Neuronal stem cell (in vitro differentiated cells): ENCODE data around the gene TAS2R1.

Experiments used
- DNase-seq: peaks from one replicate; pipeline ENCODE4 v3.0.0-alpha.2; 2013; ENCODE audit warnings: low spot score
- H2AFZ ChIP-seq: one replicate; pipeline ENCODE4 v1.6.1; 2013; ENCODE audit warnings: mild to moderate bottlenecking, low read length, inconsistent platforms
- H2AK5ac ChIP-seq: 2 replicates; pipeline ENCODE4 v1.6.1; 2013; ENCODE audit warnings: low read depth, mild to moderate bottlenecking, inconsistent platforms, low read length, moderate library complexity, mixed read lengths
- H2BK120ac ChIP-seq: 2 replicates; pipeline ENCODE4 v1.6.1; 2013; ENCODE audit warnings: low read depth, mild to moderate bottlenecking, inconsistent platforms, low read length, moderate library complexity, mixed read lengths
- H2BK12ac ChIP-seq: one replicate; pipeline ENCODE4 v1.6.1; 2013; ENCODE audit warnings: low read length, inconsistent platforms
- H2BK15ac ChIP-seq: 2 replicates; pipeline ENCODE4 v1.6.1; 2013; ENCODE audit warnings: mild to moderate bottlenecking, low read length, inconsistent platforms, mixed read lengths
- H2BK5ac ChIP-seq: one replicate; pipeline ENCODE4 v1.6.1; 2013; ENCODE audit warnings: inconsistent platforms, mild to moderate bottlenecking, low read length, moderate library complexity
- H3K14ac ChIP-seq: one replicate; pipeline ENCODE4 v1.6.1; 2013; ENCODE audit warnings: low read length, inconsistent platforms
- H3K18ac ChIP-seq: 2 replicates; pipeline ENCODE4 v1.6.1; 2013; ENCODE audit warnings: low read length, inconsistent platforms
- H3K23ac ChIP-seq: 2 replicates; pipeline ENCODE4 v1.6.1; 2013; ENCODE audit warnings: low read depth, mild to moderate bottlenecking, mixed read lengths, low read length, inconsistent platforms; ENCODE audit not compliant: poor library complexity
- H3K27ac ChIP-seq: replicated peaks from 3 replicates; pipeline ENCODE4 v1.5.1; 2013; ENCODE audit warnings: low read length, inconsistent platforms
- H3K27me3 ChIP-seq, 3 experiments: 2 replicates each; pipeline ENCODE4 v1.6.1; 2013; ENCODE audit warnings: low read length in 3 of 3, mild to moderate bottlenecking in 2 of 3, inconsistent platforms in 1 of 3, low read depth in 1 of 3, mixed read lengths in 1 of 3, moderate library complexity in 1 of 3; ENCODE audit not compliant: control insufficient read depth in 3 of 3, insufficient read depth in 3 of 3
- H3K36me3 ChIP-seq, 2 donors: replicated peaks in 1 of 2; 2 replicates each; pipeline ENCODE4 v1.6.1; 2013; ENCODE audit warnings: low read length in 2 of 2; ENCODE audit not compliant: control insufficient read depth in 2 of 2, insufficient read depth in 2 of 2
- H3K4ac ChIP-seq: 2 replicates; pipeline ENCODE4 v1.6.1; 2013; ENCODE audit warnings: inconsistent platforms, mild to moderate bottlenecking, low read length, moderate library complexity
- H3K4me1 ChIP-seq, 2 donors: 1 replicate in 1 of 2; 2 replicates in 1 of 2; pipeline ENCODE4 v1.6.1; 2013; ENCODE audit warnings: low read length in 2 of 2, low read depth in 1 of 2; ENCODE audit not compliant: control insufficient read depth in 2 of 2, insufficient read depth in 1 of 2
- H3K4me2 ChIP-seq: one replicate; pipeline ENCODE4 v1.6.1; 2013; ENCODE audit warnings: mild to moderate bottlenecking, low read length, inconsistent platforms; ENCODE audit not compliant: insufficient read depth, poor library complexity, severe bottlenecking
- H3K4me3 ChIP-seq, 2 donors: 2 replicates each; pipeline ENCODE4 v1.5.1; 2013; ENCODE audit warnings: low read length in 2 of 2, mild to moderate bottlenecking in 2 of 2, inconsistent platforms in 1 of 2, moderate library complexity in 1 of 2
- H3K79me1 ChIP-seq: one replicate; pipeline ENCODE4 v1.6.1; 2013; ENCODE audit warnings: low read depth, mild to moderate bottlenecking, inconsistent platforms, low read length, moderate library complexity
- H3K9ac ChIP-seq: one replicate; pipeline ENCODE4 v1.6.1; 2013; ENCODE audit warnings: mild to moderate bottlenecking, low read depth, low read length, inconsistent platforms; ENCODE audit not compliant: poor library complexity
- H3K9me3 ChIP-seq, 2 donors: replicated peaks in 1 of 2; 2 replicates each; pipeline versions ENCODE3 to v1.6.1; 2013; ENCODE audit warnings: low read length in 2 of 2, mild to moderate bottlenecking in 2 of 2, inconsistent platforms in 1 of 2, low read depth in 1 of 2, mixed read lengths in 1 of 2, moderate library complexity in 1 of 2; ENCODE audit not compliant: control insufficient read depth in 2 of 2, insufficient read depth in 1 of 2
- H4K8ac ChIP-seq: one replicate; pipeline ENCODE4 v1.6.1; 2013; ENCODE audit warnings: low read depth, mild to moderate bottlenecking, inconsistent platforms, low read length, moderate library complexity
- H4K91ac ChIP-seq: one replicate; pipeline ENCODE4 v1.6.1; 2013; ENCODE audit warnings: low read length, low read depth, mild to moderate bottlenecking, inconsistent platforms; ENCODE audit not compliant: poor library complexity
- WGBS, 2 donors: extraction: QIAGEN DNeasy Blood & Tissue Kit; methylation state at CpG; one replicate each; pipeline ENCODE4 v1.1.7; 2013; ENCODE audit warnings: missing lambda C conversion rate in 2 of 2, mixed read lengths in 1 of 2; ENCODE audit not compliant: insufficient read length in 2 of 2, insufficient replicate concordance in 1 of 2; ENCODE audit errors: extremely low coverage in 2 of 2; 5-methylcytosine and 5-hydroxymethylcytosine counted together

Gene TAS2R1

DNA sequence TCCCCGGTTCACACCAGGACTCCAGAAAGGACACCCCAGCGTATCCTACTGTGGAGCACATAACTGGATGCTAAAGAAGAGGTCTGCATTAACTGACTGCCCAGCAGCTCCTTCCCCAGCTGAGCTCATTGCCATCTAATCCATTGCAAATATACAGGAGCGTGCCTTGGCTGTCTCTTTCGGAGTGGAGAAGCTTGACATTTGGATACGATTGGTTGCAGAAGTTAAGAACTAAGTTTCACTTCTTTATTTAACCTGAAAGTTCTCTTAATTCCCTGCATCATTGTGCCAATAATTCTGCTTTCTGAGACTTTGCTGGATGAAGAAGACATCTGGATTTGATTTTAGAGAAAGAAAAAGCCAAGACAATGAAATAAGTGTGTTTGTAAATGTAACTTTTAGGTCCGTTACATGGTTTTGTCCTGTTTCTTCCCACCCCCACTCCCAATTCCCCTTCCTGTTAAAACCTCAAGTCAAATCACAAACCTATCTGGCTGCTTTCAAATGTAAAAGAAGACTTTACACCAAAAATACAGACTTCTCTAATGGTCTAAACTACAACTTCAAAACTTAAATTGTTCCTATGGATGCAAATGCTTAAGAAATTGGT is 33.9 kb downstream of the TAS2R1 start:
- no peak overlapping the region for H3K4me3 ChIP-seq
- no peak overlapping the region for H3K23ac ChIP-seq
- H2BK12ac ChIP-seq = no peak overlapping the region
- H2BK5ac ChIP-seq = no peak overlapping the region
- H3K79me1 ChIP-seq = no peaks in the 10 kb centered on the region
- H3K4me2 ChIP-seq = no peak overlapping the region
- no peaks in the 10 kb centered on the region for H3K27me3 ChIP-seq
- H3K36me3 ChIP-seq = no peaks in the 10 kb centered on the region
- H3K9ac ChIP-seq = no peak overlapping the region
- H3K14ac ChIP-seq = no peak overlapping the region
- H2BK120ac ChIP-seq = no peak overlapping the region
- no peak overlapping the region for H2AK5ac ChIP-seq
- H3K4me1 ChIP-seq = peaks cover 10 to 18% of the 10 kb centered on the region in 2 donors
- DNase-seq = no peak
- H3K4ac ChIP-seq = no peak overlapping the region
- no peaks in the 10 kb centered on the region for H3K9me3 ChIP-seq
- WGBS, 2 donors = no CpG with 5 or more reads among the region's 6 CpGs
- H3K18ac ChIP-seq = no peak overlapping the region
- H3K27ac ChIP-seq = no peak overlapping the region
- peak overlapping the region; percentile 44 for H2AFZ ChIP-seq
- H4K91ac ChIP-seq = no peak overlapping the region
- H2BK15ac ChIP-seq = no peak overlapping the region
- no peak overlapping the region for H4K8ac ChIP-seq

GRCh38 chr5:9594913-9595312 is 35.2 kb downstream of the TAS2R1 start:
- Histone ChIP-seq H3K4me2 (no peak overlapping the region), H3K9ac (no peak overlapping the region), H3K79me1 (no peaks in the 10 kb centered on the region), H4K91ac (no peak overlapping the region), H3K36me3 (no peaks in the 10 kb centered on the region), H3K4me3 (no peak overlapping the region), H2BK15ac (no peak overlapping the region), H2BK12ac (no peak overlapping the region), H3K27me3 (no peaks in the 10 kb centered on the region), H3K23ac (no peak overlapping the region), H2BK120ac (no peak overlapping the region), H3K14ac (no peak overlapping the region), H3K4ac (no peak overlapping the region), H3K9me3 (no peaks in the 10 kb centered on the region), H3K4me1 (peaks cover 10 to 18% of the 10 kb centered on the region in 2 donors), H3K18ac (no peak overlapping the region), H2BK5ac (no peak overlapping the region), H2AK5ac (no peak overlapping the region), H4K8ac (no peak overlapping the region), H3K27ac (no peak overlapping the region), H2AFZ (no peak overlapping the region)
- no peak for DNase-seq

- H3K4me3 ChIP-seq = no peak overlapping the region
- H3K36me3 ChIP-seq = no peaks in the 10 kb centered on the region
- H3K18ac ChIP-seq = no peak overlapping the region
- no peak overlapping the region for H3K23ac ChIP-seq
- no peak overlapping the region for H3K4me2 ChIP-seq
- no peaks in the 10 kb centered on the region for H3K4me1 ChIP-seq
- DNase-seq = no peak
- H3K27ac ChIP-seq = no peak overlapping the region
- no CpG with 5 or more reads among the region's 7 CpGs for WGBS, 2 donors
- no peak overlapping the region for H2AFZ ChIP-seq
- H3K9me3 ChIP-seq = no peaks in the 10 kb centered on the region
- H3K14ac ChIP-seq = no peak overlapping the region
- no peak overlapping the region for H2BK15ac ChIP-seq
- no peak overlapping the region for H3K4ac ChIP-seq
- no peak overlapping the region for H2BK12ac ChIP-seq
- no peak overlapping the region for H2AK5ac ChIP-seq
- no peak overlapping the region for H4K8ac ChIP-seq
- H4K91ac ChIP-seq = no peak overlapping the region
- H3K27me3 ChIP-seq = no peaks in the 10 kb centered on the region
- H2BK120ac ChIP-seq = no peak overlapping the region
- no peak overlapping the region for H2BK5ac ChIP-seq
- no peak overlapping the region for H3K9ac ChIP-seq
- H3K79me1 ChIP-seq = no peaks in the 10 kb centered on the region
Observed at GRCh38 chr5:9589049-9589835, 40.9 kb downstream of the TAS2R1 start.

GRCh38 chr5:9588254-9588653 is 41.9 kb downstream of the TAS2R1 start:
- H3K9me3 ChIP-seq = no peaks in the 10 kb centered on the region

More at GRCh38 chr5:9588254-9588653, 41.9 kb downstream of the TAS2R1 start:
- Histone ChIP-seq H3K27ac (no peak overlapping the region), H3K4me3 (no peak overlapping the region), H3K79me1 (no peaks in the 10 kb centered on the region), H3K14ac (no peak overlapping the region), H2BK5ac (no peak overlapping the region), H3K9ac (no peak overlapping the region), H4K8ac (no peak overlapping the region), H4K91ac (no peak overlapping the region), H3K4me2 (no peak overlapping the region), H3K4ac (no peak overlapping the region), H2BK15ac (no peak overlapping the region), H3K18ac (no peak overlapping the region), H3K36me3 (no peaks in the 10 kb centered on the region), H3K23ac (no peak overlapping the region), H2AFZ (no peak overlapping the region), H2BK120ac (no peak overlapping the region), H3K27me3 (no peaks in the 10 kb centered on the region), H2BK12ac (no peak overlapping the region), H2AK5ac (no peak overlapping the region), H3K4me1 (no peaks in the 10 kb centered on the region)
- no CpG with 5 or more reads among the region's 6 CpGs for WGBS, 2 donors
- DNase-seq = no peak
